ENCODE measurements around the gene HDGFL2.

The HDGFL2 gene

GRCh38 chr19:4499855-4500254 lies 27.8 kb downstream of the HDGFL2 start:
- no peak for DNase-seq (ENCODE audit: low read depth)

GRCh38 chr19:4500841-4501591 lies 28.9 kb downstream of the HDGFL2 start:
- no peak for DNase-seq (ENCODE audit: low read depth)

GRCh38 chr19:4501691-4502090 lies 29.6 kb downstream of the HDGFL2 start:
- no peak for DNase-seq (ENCODE audit: low read depth)

GRCh38 chr19:4502282-4503131 lies 30.4 kb downstream of the HDGFL2 start:
- DNase-seq (ENCODE audit: low read depth): no peak

- DNase-seq (ENCODE audit: low read depth): no peak
Observed at GRCh38 chr19:4503132-4503824, 31.2 kb downstream of the HDGFL2 start.

- DNase-seq (ENCODE audit: low read depth): no peak
Observed at GRCh38 chr19:4503825-4504170, 31.7 kb downstream of the HDGFL2 start.

- DNase-seq (ENCODE audit: low read depth): no peak
Observed at GRCh38 chr19:4504297-4504701, 32.2 kb downstream of the HDGFL2 start.

- DNase-seq (ENCODE audit: low read depth): no peak
Observed at GRCh38 chr19:4504891-4505569, 32.9 kb downstream of the HDGFL2 start.

GRCh38 chr19:4505570-4506448 lies 33.7 kb downstream of the HDGFL2 start:
- no peak for DNase-seq (ENCODE audit: low read depth)

- DNase-seq (ENCODE audit: low read depth): no peak
Observed at GRCh38 chr19:4506449-4507149, 34.5 kb downstream of the HDGFL2 start.

GRCh38 chr19:4507150-4507452 lies 35.0 kb downstream of the HDGFL2 start:
- no peak for DNase-seq (ENCODE audit: low read depth)

GRCh38 chr19:4507804-4508203 lies 35.7 kb downstream of the HDGFL2 start:
- no peak for DNase-seq (ENCODE audit: low read depth)

- no peak for DNase-seq (ENCODE audit: low read depth)
Observed at GRCh38 chr19:4508698-4509097, 36.6 kb downstream of the HDGFL2 start.

- no peak for DNase-seq (ENCODE audit: low read depth)
Observed at GRCh38 chr19:4510435-4511255, 38.5 kb downstream of the HDGFL2 start.

GRCh38 chr19:4511300-4512054 lies 39.4 kb downstream of the HDGFL2 start:
- no peak for DNase-seq (ENCODE audit: low read depth)

GRCh38 chr19:4512070-4512469 lies 40.0 kb downstream of the HDGFL2 start:
- DNase-seq (ENCODE audit: low read depth): no peak

- no peak for DNase-seq (ENCODE audit: low read depth)
Observed at GRCh38 chr19:4513248-4513647, 41.2 kb downstream of the HDGFL2 start.

- DNase-seq (ENCODE audit: low read depth): no peak
Observed at GRCh38 chr19:4515732-4516131, 43.6 kb downstream of the HDGFL2 start.
